Articular chondrocyte of knee joint (primary cell): ENCODE results near the gene HTR2A. TPM values are rescaled to one million over a fixed set of nuclear protein-coding genes. Genes with fewer than 3 reads are reported as not detected.

Experiments
- total RNA-seq: library from RNA; depleted of rRNA; stranded (reverse); fragments of >200 nt; gene quantifications from 2 replicates; pipeline ENCODE4 v1.2.3, GENCODE V29; 2012

The HTR2A gene
- 0.11 and 0.26 TPM in 2 replicates for total RNA-seq

DNA sequence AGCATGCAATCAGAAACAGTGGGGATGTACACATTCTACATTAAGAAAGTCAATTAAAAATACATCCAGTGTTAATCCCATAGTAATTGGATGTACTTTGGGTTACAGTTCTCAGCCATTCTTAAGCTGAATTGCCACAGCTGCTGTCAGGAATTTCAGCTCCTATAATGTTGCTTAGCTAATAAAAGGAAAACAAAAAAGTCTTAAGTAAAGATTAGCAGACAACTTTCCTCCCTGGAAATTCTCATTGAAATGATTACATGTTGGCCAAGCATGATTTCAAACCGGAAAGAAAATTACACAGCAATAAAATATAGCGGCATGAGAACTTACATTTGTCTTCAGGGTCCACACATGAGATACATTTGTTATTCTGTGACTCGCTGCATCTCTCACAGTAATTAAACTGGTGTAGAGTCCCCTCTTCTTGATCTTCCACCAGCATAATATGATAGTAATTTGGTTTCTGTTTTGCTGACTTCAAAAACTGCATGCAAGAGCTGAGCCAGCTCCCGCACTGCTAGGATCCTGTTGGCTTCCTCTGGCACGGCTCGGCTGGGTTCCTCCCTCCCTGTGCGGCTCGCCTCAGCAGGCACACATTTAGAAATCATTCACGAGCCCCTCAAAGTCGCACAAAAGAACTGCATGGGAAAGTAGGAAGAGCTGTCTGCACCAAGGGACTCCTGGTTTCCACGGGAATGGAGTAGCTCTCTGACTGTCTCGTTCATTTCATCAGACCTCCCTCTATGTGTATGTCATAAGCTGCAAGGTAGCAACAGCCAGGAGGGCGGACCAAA lies at the start of gene HTR2A:
HTR2A (minus strand) TSS at position 713 of the 797 bp plus-strand sequence. CDS start 1,147 bp downstream, outside the sequence.

DNA sequence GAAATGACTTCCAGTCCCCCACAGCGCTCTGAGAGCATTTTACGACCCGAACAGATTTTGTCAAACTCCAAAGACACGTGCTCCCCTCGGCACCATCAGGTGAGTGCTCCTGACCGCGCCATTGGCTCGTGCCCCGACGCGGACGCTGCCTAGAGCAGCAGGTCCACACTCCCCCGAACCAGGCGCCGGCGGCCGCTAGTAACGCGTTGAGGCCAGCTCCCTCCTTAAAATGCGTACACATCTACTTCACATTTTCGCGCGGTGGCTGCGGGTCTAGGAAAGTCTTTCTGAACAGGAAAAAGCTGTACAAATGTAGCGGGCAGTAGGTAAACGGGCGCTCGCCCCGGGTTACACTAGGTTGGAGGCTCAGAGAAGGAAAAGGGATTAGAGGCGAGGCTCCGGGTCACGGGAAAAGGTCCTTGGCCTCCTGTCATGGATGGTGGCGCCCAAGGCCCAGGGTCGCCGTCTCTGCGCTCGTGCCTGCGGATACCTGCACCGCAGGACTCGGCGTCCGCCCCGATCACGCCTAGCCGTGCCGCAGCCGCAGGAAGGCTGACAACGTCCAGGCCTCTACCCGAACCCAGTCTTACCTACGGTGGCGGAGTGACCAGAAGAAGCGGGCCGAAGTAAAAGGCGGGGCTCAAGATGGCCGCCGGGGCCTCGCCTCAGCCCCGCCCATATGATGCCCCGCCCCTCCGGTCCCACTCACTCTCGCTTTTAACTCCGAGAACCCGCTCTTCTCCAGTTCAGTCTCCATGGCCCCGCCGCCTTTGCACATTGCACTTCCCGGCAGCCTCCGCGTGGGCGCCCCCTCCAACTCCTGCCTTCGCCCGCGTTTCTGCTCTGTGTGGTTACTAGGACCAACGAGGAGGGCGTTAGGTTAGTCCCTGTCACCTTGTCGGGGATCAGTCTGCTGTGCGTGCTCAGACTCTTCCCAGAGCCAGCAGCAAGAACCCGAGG lies 100.1 kb downstream of the HTR2A start, which contains the start of gene ESD:
ESD (minus strand) TSS at position 647 of the 960 bp plus-strand sequence. CDS start 5,748 bp downstream, outside the sequence.

Other genes starting within 250 kb of the HTR2A start
- 157 and 162 TPM in 2 replicates for gene ESD, start 99.9 kb downstream of the HTR2A start, total RNA-seq